ENCODE measurements around the gene ASAH2B. TPM values are rescaled to one million over a fixed set of nuclear protein-coding genes. Genes with fewer than 3 reads are reported as not detected.

Gene ASAH2B
- total and polyA plus RNA-seq, 2 of the 13 experiments (the other 11 are each of a cell fraction or from before 2014, with no cell fraction given): 4.2 to 4.6 TPM

- no peak for TF ChIP-seq BRF2 (CRISPR knock-in tag; IDR thresholded peaks at IDR 0.05)
- peak; percentile 82 for TF ChIP-seq CREM (IDR thresholded peaks at IDR 0.05)
- no peak for TF ChIP-seq CREM (CRISPR knock-in tag; IDR thresholded peaks at IDR 0.05)
- TF ChIP-seq ARID4A (CRISPR knock-in tag; IDR thresholded peaks at IDR 0.05; ENCODE audit: borderline replicate concordance): peak; percentile 66
- no peak for TF ChIP-seq TERF1 (CRISPR knock-in tag; IDR thresholded peaks at IDR 0.05)
- no peak; the same call in 1 of the 2 replicates for TF ChIP-seq REPIN1 (CRISPR knock-in tag; IDR thresholded peaks at IDR 0.05; ENCODE audit: borderline replicate concordance, low read depth)
- no peak for TF ChIP-seq ZNF382 (CRISPR knock-in tag; IDR thresholded peaks at IDR 0.05; ENCODE audit: borderline replicate concordance)
- peak; percentile 49; the same call in 1 of the 2 replicates for TF ChIP-seq ZNF784 (CRISPR knock-in tag; IDR thresholded peaks at IDR 0.05; ENCODE audit: borderline replicate concordance)
- no peak for TF ChIP-seq ZNF530 (CRISPR knock-in tag; IDR thresholded peaks at IDR 0.05; ENCODE audit: low read depth)
- TF ChIP-seq NFRKB (IDR thresholded peaks at IDR 0.05): no peak
- no peak for TF ChIP-seq HNF1A (IDR thresholded peaks at IDR 0.05; ENCODE audit: low read depth)
- TF ChIP-seq HNF1A (CRISPR knock-in tag; IDR thresholded peaks at IDR 0.05; ENCODE audit: borderline replicate concordance): no peak; the same call in 1 of the 2 replicates
- TF ChIP-seq ATF2 (CRISPR knock-in tag; IDR thresholded peaks at IDR 0.05): peak; percentile 66; the same call in 1 of the 2 replicates
- TF ChIP-seq TARDBP (CRISPR knock-in tag; IDR thresholded peaks at IDR 0.05): no peak
Observed at GRCh38 chr10:50739618-50740292, at the start of gene ASAH2B (continued).

Data from HepG2 (cell line).